NK-92 treated with Interleukin-12 subunit alpha and Interleukin-12 subunit beta, amount 100 ng/mL, for 24 hours (cell line): ENCODE data around the gene ASCC2.
"Not testable (repeated sequence)": the region's sequence is repeated elsewhere in the genome, so short reads cannot be mapped to it uniquely, and the experiment has no call there.

Experiments used
- DNase-seq: peaks from one replicate; lab custom pipeline; 2025; lab: John Stamatoyannopoulos, UW

The ASCC2 gene

DNA sequence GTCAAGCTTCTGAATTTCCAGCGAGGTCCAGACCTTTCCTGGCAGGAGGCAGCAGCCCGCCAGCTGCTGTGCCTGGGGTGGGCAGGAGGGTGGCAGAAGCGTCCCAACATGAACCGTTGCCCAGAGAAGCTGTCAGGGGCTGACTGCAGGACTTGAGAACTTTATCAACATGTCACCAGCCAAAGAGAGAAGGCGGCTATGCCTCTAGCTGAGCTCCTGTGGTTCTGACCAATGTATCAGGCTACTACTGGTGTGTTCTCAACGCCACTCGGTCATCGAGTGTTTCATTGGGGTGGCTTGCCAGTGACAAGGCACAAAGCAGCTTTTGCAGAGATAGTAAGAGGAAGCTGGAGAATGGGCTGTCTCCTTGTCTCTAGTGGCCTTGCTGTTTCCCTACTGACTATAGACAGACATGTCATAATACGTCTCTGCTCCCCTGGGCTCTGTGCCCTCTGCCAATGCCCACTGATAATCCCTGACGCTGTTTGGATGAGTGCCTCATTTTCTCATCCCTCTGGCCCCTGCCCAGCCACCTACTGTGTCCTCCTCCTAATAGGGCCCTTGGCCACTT, 17.6 kb upstream of the ASCC2 start:
- no peak for DNase-seq

GRCh38 chr22:29854432-29854831, 16.4 kb upstream of the ASCC2 start:
- DNase-seq = no peak

DNA sequence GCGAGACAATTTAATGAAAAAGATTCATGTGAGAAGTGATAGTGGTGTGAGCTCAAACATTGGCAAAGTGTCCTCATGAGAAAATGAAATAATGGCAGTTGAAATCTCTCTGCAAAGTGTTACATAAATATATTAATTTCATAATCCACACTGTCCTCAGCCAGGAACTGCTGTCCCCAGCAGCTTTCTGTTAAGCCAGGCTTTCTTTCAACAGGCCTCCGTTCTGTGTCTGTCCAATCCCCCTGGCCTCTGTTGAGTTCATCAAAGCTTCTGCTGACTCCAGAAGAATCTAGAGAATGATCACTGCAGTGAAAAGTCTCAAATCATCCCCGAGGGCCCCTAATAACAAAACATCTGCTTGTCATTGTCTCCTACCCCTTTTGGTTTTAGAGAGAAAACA, 10.0 kb upstream of the ASCC2 start:
- no peak for DNase-seq

GRCh38 chr22:29846290-29846689, 8.2 kb upstream of the ASCC2 start:
- no peak for DNase-seq

DNA sequence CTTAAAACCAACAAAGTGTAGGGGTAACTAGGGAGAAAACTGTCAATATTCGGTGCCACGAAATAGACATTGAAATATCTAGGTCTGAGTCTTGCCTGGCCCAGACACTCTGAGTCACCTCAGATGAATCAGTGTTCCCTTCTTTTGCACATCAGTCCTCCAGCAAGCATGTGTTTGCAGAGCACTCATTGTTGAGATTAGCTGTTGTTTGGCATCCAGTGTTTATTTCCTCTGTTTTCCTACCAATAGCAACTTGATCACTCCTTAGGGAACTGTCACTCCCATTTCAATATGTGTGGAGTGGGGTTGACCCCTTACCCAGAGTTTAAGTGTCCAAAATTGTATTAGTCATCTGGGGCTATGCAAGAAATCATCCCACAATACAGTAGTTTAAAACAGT, 4.7 kb upstream of the ASCC2 start:
- DNase-seq = no peak

DNA sequence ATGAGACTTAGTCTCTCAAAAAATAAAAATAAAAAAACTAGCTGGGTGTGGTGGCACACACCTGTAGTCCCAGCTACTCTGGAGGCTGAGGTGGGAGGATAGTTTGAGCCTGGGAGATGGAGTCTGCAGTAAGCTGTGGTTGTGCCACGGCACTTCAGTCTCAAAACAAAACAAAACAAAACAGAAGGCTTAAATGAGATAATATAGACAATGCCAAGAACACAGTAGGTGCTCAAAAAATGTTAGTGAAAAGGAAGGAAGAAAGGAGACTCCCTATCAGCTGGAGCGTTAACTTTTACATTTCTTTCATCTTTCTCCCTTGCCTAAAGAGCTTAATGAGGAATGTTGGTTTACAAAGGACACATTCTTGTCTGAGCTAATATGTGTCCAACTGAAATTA, 4.1 kb upstream of the ASCC2 start:
- no peak for DNase-seq

GRCh38 chr22:29840498-29840897, 2.4 kb upstream of the ASCC2 start:
- no peak for DNase-seq

GRCh38 chr22:29839039-29839438, 965 bp upstream of the ASCC2 start:
- no peak for DNase-seq

DNA sequence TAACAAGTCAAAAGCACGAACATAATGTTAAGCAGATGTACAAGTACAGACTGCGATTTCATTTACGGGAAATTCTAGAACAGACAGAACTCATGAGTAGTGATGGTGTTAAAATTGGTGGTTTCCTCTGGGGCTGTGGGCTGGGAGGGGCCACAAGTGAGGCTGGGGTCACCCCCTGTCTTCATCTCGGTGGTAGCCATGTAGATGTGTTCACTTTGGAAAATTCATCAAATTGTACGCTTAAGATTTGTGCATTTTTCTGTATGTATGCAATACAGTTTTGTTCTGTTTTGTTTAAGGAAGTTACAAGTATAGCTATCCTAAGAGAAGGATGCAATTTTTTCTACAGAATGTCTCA, 504 bp upstream of the ASCC2 start:
- DNase-seq = no peak

DNA sequence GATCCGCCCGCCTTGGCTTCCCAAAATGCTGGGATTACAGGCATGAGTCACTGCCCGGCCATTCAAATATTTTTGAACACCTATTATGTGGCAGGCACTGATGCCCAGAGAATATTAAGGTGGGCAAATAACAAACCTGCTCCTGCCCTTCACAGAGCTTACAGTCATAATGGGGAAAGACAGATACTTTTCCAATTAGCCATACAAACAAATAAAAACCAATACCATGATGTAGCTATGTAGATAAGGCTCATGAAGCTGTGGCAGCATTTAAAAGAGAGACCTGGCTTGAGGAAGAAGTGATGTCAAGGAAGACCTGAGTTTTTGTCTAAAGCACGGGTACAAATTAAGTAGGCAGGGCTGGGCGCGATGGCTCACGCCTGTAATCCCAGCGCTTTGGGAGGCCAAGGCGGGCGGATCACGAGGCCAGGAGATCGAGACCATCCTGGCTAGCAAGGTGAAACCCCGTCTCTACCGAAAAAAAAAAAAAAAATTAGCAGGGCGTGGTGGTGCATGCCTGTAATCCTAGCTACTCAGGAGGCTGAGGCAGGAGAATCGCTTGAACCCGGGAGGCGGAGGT, 1.2 kb downstream of the ASCC2 start:
- not testable (repeated sequence) for DNase-seq

DNA sequence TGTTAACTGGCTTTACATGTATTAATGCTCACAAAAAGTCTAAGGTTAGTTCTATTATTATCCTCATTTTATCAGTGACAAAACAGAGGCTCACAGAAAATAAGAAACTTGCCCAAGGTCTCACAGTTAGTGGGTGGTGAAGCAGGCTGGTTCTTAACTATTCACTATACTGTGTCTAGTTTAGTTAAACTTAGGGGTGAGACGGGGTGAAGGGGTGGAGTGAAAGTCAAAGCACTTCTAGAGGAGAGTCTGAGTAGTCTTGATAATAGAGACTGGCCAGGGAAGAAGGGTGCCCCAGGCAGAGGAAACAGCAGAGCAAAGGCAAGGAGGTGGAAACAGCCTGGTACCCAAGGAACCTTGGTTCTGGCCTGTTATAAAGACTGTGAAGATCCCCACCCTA, 4.0 kb downstream of the ASCC2 start:
- DNase-seq = no peak

GRCh38 chr22:29833392-29833965, 4.6 kb downstream of the ASCC2 start:
- no peak for DNase-seq

DNA sequence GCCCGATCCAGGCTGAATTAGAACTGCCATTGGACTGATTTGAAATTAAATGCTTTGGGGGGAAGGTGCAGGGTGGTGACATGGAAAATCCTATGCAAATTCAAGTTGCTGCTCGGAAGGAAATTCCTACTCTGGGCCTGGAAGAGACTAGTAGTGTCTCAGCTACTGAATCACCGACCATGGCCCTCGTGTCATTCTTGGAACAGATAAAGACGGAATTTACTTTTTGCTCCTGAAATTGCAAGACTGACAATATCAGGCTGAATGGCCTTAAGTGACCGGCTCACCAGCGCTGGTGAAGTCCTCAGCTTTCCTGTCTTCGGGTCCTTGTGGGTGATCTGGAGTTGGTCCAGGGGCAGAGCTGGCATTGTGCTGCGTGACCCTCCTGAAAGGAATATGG, 6.1 kb downstream of the ASCC2 start:
- DNase-seq = no peak

GRCh38 chr22:29831186-29831921, 6.7 kb downstream of the ASCC2 start:
- DNase-seq = no peak

DNA sequence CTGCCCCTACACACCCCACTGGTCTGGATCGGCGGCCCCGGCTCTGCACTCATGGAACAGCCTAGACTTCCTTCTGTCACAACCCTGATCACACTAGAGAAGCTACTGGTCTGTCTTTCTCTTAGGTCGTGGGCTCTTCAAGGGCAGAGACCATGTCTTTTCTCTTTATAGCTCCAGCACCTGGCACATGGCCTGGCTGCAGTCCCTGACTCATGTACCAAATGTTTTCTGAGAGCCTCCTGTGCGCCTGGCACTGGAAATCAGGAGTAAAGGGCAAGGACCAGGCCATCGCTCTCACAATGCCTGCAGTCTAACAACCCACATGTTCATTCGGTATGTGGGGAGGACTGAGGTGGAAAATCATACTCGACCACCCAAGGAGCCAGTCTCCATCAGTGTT, 7.5 kb downstream of the ASCC2 start:
- DNase-seq = no peak

GRCh38 chr22:29827726-29828125, 10.3 kb downstream of the ASCC2 start:
- not testable (repeated sequence) for DNase-seq

- DNase-seq = no peak
Observed at GRCh38 chr22:29827091-29827490, 11.0 kb downstream of the ASCC2 start.

GRCh38 chr22:29825578-29825977, 12.5 kb downstream of the ASCC2 start:
- no peak for DNase-seq

DNA sequence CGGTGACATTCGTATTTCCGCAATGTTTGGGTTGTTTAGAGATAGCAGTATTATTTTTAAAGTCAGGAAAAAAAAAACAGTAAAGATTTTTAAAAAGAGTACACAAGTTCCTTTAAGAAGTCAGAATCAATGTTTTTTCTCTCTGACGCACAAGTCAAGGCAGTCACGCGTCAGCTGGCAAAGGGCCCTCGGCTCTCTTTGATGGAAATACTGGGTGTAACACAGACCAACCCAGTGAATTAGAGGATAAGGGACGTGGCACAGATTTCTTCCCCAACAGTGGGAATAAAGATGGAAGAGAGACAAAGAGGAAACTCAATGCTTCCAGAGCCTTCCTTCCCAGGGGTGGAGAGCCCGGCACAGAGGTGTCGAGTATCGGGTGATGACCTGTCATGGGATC, 13.4 kb downstream of the ASCC2 start:
- DNase-seq = no peak

GRCh38 chr22:29821291-29822016, 16.6 kb downstream of the ASCC2 start:
- peak; percentile 11 for DNase-seq

GRCh38 chr22:29820961-29821290, 17.1 kb downstream of the ASCC2 start:
- no peak for DNase-seq

DNA sequence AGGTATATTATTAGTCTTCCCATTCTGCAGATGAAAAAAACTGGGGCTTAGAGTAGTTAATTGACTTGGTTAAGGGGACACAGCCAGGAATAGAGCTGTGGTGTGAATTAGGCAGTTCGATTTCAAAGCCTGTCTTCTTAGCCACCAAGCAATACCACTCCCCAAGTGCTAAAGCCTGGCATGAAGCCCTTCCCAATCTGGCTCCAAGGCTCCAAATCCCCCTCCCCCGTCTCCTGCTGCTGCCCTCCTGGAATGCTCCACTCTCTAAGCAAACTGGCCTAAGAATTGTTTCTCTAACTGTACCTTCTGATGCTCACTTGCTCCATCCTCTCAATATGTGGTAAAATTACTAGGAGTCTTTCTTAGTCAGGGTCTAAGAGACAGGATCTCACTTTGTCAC, 18.6 kb downstream of the ASCC2 start:
- DNase-seq = no peak

DNA sequence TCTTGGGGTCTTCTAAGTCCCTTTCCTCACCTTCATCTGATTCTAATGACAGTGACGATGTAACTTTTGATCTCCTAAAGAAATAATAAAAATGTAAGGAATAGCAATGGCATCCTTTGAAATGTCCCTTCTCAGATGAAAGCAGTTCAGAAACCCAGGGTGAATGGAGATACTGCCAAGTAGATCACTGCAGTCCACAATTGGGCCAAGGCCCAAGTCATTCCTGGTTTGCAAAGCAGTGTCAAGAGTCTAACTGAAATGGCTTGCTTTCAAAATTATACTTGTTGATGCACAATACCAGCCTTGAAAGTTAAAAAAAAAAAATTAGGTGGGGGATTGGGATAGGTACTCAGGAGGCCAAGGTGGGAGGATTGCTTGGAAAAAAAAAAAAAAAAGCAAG, 20.4 kb downstream of the ASCC2 start:
- DNase-seq = no peak
